Dendritic cell treated with granulocyte-macrophage colony-stimulating factor and Interleukin-4, amounts not matched to agents 40 ng/mL and 50 ng/mL, for 4 days (primary cell): ENCODE results near the gene IL1RAP.

Experiments used
- H3K27ac Mint-ChIP-seq: one replicate; pipeline ENCODE4 v1.8.0; 2022; ENCODE audit warnings: mild to moderate bottlenecking, mixed read lengths
- H3K27me3 Mint-ChIP-seq: one replicate; pipeline ENCODE4 v1.8.0; 2022; ENCODE audit warnings: mild to moderate bottlenecking, mixed read lengths
- H3K36me3 Mint-ChIP-seq: one replicate; pipeline ENCODE4 v1.8.0; 2022; ENCODE audit warnings: low read depth, mixed read lengths
- H3K4me1 Mint-ChIP-seq: one replicate; pipeline ENCODE4 v1.8.0; 2022; ENCODE audit warnings: low read depth, mixed read lengths
- H3K4me3 Mint-ChIP-seq: one replicate; pipeline ENCODE4 v1.8.0; 2022; ENCODE audit warnings: mild to moderate bottlenecking, moderate library complexity, mixed read lengths
- H3K9me3 Mint-ChIP-seq: one replicate; pipeline ENCODE4 v1.8.0; 2022; ENCODE audit warnings: mixed read lengths
- intact Hi-C: fragments of 100-400 bp; cut with micrococcal nuclease; formaldehyde crosslinking; loops from one replicate; pipeline ENCODE4 v1.15.0; 2022

Gene IL1RAP

DNA sequence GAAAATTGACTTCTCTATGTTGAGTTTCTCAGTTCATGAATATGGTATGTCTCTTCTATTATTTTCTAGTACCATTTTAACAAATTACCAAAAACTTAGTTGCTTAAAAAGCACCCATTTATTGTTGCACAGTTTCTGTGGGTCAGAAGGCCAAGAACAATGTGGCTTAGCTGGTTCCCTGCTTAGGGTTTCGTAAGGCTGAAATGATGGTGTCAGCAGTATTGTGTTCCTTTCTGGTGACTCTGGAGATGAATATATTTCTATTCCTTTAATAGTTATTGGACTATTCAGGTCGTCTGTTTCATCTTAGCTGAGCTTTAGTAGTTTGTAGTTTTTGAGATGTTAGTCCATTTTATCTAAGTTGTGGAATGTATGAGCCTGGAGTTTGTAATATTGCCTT is 44.9 kb downstream of the IL1RAP start:
- Mint-ChIP-seq H3K9me3 (no peaks in the 10 kb centered on the region), H3K27me3 (no peaks in the 10 kb centered on the region), H3K27ac (no peak overlapping the region), H3K36me3 (peaks cover 10% of the 10 kb centered on the region), H3K4me1 (no peaks in the 10 kb centered on the region), H3K4me3 (no peak overlapping the region)
- intact Hi-C loops = no loop called here

DNA sequence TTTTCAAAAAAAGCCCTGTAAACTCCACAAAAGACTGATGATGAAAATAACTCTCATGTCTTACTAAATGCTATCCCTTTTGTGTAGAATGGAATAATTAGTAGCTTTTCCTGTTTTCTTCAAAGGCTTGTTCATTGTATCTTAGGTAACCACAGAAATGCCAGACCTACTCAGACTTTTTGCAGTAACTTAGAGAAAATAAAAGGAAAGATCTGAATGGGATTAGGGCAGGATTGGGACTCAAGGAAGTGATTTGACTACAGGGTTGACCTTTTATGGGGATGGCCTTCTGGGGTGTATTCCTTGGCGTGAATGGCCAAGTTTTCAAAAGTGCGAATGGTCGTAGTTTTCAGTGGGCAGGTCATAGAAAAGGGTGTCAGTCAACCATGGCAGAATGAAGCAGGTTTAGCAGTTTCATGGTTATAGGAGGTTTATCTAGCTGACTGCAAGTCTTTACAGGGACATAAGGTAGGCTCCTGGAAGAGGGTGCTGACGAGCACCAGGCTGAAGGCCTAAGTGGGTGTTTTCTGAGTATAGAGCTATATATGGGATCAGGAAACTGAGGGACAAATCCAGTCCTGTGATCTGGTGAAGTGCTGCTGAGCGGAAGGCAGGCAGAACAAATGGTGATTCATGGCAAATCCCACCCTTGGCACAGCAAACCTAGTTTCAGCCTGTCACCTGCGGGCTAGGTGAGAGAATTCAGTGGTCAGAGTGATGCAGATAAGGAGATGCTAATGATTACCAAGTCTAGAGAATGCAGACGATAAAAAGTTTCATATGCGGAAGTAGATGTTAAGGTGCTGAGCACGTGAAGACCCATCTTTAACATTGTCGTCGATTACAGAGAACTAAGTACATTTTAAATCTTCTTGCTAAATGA is 46.4 kb downstream of the IL1RAP start:
- Mint-ChIP-seq H3K27me3 (no peaks in the 10 kb centered on the region), H3K4me3 (no peak overlapping the region), H3K9me3 (no peaks in the 10 kb centered on the region), H3K4me1 (no peaks in the 10 kb centered on the region), H3K27ac (no peak overlapping the region), H3K36me3 (peaks cover 10% of the 10 kb centered on the region)
- intact Hi-C loops = loop anchor here (10.0 kb wide), 1 partner anchor 45 kb away; the partner anchor contains the start of gene IL1RAP

DNA sequence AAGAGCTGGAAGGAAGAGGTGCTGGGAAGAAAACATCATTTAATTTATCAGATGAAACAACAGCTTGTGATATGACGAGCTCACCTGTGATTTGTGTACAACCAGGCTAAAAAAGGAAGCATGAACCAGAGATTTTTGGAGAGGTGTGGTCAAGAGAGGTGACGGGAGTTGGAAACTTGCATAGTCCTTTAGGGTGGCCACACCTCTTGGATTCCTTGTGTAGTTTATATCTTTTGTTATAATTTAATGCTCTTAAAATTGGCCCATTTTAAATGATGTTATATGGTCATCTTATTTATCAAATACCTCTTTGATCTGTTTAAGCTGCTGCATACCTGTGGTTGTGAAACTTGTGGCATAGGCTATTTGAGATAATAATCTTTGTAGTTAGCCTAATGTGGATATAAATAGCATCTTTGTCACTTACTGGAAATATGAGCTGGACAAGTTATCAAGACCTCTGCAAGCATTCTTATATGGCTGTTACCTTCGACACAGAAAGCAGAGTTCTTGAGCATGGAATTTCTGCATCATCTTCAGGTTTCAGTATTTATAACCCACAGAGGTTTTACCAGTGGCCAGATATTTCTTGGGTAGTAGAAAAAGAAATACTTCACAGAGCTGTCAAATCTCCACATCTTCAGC is 49.1 kb downstream of the IL1RAP start:
- H3K27ac Mint-ChIP-seq = no peak overlapping the region
- peaks cover 7% of the 10 kb centered on the region for H3K36me3 Mint-ChIP-seq
- H3K4me3 Mint-ChIP-seq = no peak overlapping the region
- peaks cover 9% of the 10 kb centered on the region for H3K9me3 Mint-ChIP-seq
- H3K27me3 Mint-ChIP-seq = no peaks in the 10 kb centered on the region
- intact Hi-C loops = loop anchor here (10.0 kb wide), 1 partner anchor 48 kb away; the partner anchor contains the start of gene IL1RAP
- H3K4me1 Mint-ChIP-seq = peaks cover 14% of the 10 kb centered on the region

DNA sequence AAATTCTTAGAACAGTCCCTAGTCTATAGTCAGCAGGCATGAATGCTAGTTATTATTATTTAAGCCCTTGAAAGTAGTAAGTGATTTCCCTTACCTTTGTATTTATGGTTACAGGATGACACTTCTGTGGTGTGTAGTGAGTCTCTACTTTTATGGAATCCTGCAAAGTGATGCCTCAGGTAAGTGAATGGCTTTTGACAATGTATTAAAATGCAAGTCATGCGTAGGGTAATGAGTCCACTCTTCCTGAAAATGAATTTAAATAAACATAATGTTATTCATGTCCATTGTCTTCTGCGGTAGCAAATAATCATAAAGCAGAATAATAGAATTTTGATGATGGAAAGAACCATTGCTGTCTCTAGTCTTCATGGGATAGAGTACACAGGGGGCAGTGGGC is 50.3 kb downstream of the IL1RAP start:
- Mint-ChIP-seq H3K36me3 (peaks cover 14% of the 10 kb centered on the region), H3K27ac (no peak overlapping the region), H3K4me3 (no peak overlapping the region), H3K4me1 (peaks cover 14% of the 10 kb centered on the region), H3K27me3 (no peaks in the 10 kb centered on the region), H3K9me3 (peaks cover 9% of the 10 kb centered on the region)
- intact Hi-C loops = loop anchor here (10.0 kb wide), 1 partner anchor 49 kb away; the partner anchor contains the start of gene IL1RAP

DNA sequence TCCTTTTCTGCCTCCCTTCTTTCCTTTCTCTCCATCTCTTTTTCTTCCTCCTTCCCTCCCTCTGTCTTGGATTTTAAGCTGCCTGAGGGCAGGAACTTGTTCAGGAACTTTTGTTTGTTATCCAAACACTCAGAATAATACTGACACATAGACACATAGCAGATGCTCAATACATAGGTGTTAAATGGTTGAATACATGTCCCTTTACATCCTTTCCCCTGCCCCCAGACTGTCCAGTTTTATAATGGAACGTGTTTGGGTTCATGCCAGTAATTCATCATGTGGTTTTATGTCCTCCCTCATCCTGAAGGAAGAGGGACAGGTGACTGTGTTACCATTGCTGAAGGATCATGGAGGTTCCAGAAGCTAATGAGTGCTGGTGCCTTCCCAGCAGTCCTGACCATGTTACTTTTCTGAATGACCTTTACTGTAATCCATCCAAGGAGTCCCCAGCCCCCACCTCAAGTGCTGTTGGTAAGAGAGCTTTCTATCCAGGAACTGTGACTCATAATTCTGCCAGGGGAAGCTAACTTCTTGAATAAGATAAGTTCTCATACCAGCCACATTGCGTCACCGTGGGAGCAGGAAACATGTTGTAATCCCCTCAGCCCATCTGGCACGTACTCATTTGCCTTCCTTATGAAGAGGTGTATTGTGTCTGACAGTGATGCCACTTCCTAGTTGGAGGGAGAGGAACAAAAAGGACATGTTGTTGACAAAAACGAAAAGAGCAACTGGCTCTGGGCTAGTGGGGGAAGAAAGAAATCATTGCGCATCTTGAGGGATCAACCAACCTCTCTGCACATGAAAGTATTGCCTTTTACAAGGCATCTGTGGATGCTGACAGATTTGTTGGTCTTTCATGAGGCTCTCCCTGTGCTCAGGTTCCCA is 52.4 kb downstream of the IL1RAP start:
- intact Hi-C loops = loop anchor here (10.0 kb wide), 1 partner anchor 51 kb away; the partner anchor contains the start of gene IL1RAP
- peaks cover 14% of the 10 kb centered on the region for H3K4me1 Mint-ChIP-seq
- H3K27ac Mint-ChIP-seq = peak overlapping the region; percentile 31
- peaks cover 14% of the 10 kb centered on the region for H3K36me3 Mint-ChIP-seq
- H3K9me3 Mint-ChIP-seq = peaks cover 9% of the 10 kb centered on the region
- H3K4me3 Mint-ChIP-seq = no peak overlapping the region
- H3K27me3 Mint-ChIP-seq = no peaks in the 10 kb centered on the region

DNA sequence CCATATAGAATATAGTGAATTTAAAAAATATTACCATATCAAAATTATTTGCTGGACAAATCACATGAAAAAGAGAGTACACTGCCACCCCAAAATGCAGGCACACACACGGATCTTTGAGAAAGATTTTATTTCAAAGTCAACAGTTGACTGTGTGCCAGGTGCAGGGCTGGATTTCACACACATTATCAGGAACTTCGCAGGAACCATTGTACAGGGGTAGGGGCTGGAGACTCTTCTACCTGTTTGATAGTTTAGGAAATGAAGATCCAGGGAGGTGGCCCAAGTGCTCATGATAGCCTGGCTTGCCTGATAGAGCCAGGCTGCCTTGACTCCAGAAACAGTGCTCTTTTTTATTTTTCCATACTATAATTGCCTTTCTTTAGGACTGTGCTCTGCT is 54.2 kb downstream of the IL1RAP start:
- H3K4me3 Mint-ChIP-seq = no peak overlapping the region
- peaks cover 20% of the 10 kb centered on the region for H3K36me3 Mint-ChIP-seq
- no peaks in the 10 kb centered on the region for H3K27me3 Mint-ChIP-seq
- H3K9me3 Mint-ChIP-seq = peaks cover 9% of the 10 kb centered on the region
- peaks cover 14% of the 10 kb centered on the region for H3K4me1 Mint-ChIP-seq
- no peak overlapping the region for H3K27ac Mint-ChIP-seq
- intact Hi-C loops = loop anchor here (10.0 kb wide), 1 partner anchor 53 kb away; the partner anchor contains the start of gene IL1RAP

DNA sequence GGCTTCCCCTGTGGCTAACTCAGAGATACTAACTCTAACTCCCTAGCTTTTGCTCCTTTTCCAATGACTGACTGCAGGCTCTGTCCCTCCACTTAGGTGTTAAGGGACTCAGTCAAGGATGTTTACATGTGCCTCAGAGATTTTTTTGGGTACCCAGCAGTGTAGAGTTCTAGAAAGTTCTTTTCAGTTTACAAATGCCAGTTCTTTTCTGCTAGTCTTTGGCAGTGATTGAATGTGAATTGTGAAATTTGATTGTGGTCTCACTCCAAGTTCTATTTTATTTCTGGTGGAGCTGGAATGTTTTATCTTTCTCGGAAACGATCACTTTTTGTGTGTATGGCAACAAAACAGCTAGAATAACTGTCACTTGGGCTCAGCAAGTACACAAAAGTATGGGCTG is 60.6 kb downstream of the IL1RAP start:
- no peak overlapping the region for H3K27ac Mint-ChIP-seq
- H3K4me1 Mint-ChIP-seq = peaks cover 7% of the 10 kb centered on the region
- H3K4me3 Mint-ChIP-seq = no peak overlapping the region
- intact Hi-C loops = no loop called here
- no peaks in the 10 kb centered on the region for H3K9me3 Mint-ChIP-seq
- H3K27me3 Mint-ChIP-seq = no peaks in the 10 kb centered on the region
- H3K36me3 Mint-ChIP-seq = peaks cover 6% of the 10 kb centered on the region

DNA sequence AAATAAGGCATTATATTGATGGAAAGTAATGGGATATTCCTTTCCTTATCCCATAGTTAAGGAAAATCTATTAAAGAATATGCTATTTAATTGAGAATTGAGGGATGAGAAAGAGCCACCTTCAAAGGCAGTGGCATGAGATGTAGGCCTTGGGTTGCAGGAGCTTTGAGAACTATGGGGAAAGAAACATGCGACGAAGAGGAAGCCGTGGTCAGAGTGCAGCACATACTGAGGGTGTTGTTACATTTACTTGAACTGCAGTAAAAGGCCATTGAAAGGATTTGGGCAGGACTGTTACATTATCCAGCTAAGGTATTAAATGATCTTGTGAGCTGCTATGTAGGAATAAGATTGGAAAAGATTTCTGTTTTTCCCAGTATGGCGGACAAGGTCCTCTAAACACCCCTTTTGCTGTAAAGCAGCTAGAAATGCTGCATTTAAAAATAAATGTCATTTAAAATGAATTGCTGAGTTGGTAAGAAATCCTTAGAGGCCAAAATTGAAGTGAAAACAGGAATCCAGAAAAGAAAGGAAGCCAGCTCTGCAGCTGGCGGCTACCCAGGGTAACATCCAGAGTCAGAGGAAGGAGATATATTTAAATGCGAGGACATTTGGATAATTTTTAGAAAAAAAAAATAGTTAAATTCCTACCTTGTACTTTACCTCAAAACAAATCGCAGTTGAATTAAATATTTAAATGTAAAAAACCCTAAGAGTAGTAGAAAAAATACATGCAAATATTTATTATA is 61.7 kb downstream of the IL1RAP start:
- Mint-ChIP-seq H3K4me1 (peaks cover 7% of the 10 kb centered on the region), H3K27me3 (no peaks in the 10 kb centered on the region), H3K36me3 (peaks cover 6% of the 10 kb centered on the region), H3K4me3 (no peak overlapping the region), H3K27ac (peak overlapping the region; percentile 39), H3K9me3 (no peaks in the 10 kb centered on the region)
- intact Hi-C loops = loop anchor here (5.0 kb wide), 1 partner anchor 37 kb away; no protein-coding TSS in a partner anchor

DNA sequence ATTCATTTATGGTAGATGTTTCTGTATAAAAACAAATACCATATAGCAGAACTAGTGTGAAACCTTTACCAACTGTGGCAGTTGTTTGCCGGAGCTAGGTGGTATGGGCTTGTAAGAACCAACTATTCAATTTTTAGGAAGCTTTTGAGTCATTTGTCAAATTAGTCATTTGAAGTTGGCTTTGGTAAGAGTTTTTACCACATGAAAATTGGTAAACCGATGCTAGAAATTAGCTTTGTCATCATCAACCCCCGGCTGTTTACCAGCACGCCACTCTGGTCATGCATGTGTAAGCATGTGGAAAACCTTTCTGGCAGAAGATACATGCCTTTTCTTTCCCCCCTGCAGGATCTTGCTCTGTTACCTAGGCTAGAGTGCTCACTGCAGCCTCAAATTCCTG is 63.3 kb downstream of the IL1RAP start:
- no peaks in the 10 kb centered on the region for H3K27me3 Mint-ChIP-seq
- no peak overlapping the region for H3K4me3 Mint-ChIP-seq

DNA sequence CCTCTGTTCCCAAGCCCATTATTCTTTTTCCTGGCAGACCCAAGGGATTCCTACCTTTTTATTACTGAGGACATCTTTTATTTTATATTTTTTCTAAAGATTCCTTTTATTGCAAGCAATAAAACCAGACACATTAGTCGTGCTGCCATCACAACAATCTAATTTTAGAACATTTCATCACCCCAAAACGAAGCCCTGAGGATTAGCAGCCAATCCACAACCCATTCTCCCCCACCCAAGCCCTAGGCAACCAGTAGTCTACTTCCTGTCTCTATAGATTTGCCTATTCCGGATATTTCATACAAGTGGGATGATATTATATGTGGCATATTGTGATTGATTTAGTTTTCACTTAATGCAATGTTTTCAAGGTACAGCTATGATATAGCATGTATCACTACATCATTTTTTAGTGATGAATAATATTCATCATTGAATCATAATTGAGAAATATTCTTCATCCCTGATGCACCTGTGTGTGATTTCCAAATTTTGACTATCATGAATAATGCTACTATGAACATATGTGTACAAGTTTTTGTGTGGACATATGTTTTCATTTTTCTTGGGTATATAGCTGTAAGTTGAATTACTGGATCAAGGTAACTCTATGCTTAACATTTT is 65.7 kb downstream of the IL1RAP start:
- H3K9me3 Mint-ChIP-seq = no peaks in the 10 kb centered on the region
- no peak overlapping the region for H3K27ac Mint-ChIP-seq
- no peak overlapping the region for H3K4me3 Mint-ChIP-seq
- intact Hi-C loops = loop anchor here (5.0 kb wide), 1 partner anchor 33 kb away; no protein-coding TSS in a partner anchor
- H3K36me3 Mint-ChIP-seq = peaks cover 9% of the 10 kb centered on the region
- H3K27me3 Mint-ChIP-seq = no peaks in the 10 kb centered on the region
- H3K4me1 Mint-ChIP-seq = peaks cover 7% of the 10 kb centered on the region

More for the DNA sequence above, 63.3 kb downstream of the IL1RAP start:
- Mint-ChIP-seq H3K4me1 (peaks cover 7% of the 10 kb centered on the region), H3K9me3 (no peaks in the 10 kb centered on the region), H3K27ac (no peak overlapping the region), H3K36me3 (peaks cover 3% of the 10 kb centered on the region)
- intact Hi-C loops = loop anchor here (5.0 kb wide), 1 partner anchor 35 kb away; no protein-coding TSS in a partner anchor

DNA sequence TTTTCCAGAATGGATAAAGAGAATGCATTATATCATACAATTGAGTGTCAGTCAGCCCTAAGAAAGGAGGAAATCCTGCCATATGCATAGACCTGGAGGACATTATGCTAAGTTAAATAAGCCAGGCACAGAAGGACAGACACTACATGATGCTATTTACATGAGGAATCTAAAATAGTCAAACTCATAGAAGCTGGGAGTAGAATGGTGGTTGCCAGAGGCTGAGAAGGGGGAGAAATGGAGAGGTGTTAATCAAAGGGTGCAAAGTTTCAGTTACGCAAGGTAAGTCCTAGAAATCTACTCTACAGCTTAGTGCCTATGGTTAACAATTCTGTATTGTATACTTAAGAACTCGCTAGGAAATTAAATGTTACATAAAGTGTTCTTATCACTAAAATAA is 66.5 kb downstream of the IL1RAP start:
- Mint-ChIP-seq H3K9me3 (no peaks in the 10 kb centered on the region), H3K27ac (no peak overlapping the region), H3K4me1 (peaks cover 10% of the 10 kb centered on the region), H3K27me3 (no peaks in the 10 kb centered on the region), H3K36me3 (peaks cover 9% of the 10 kb centered on the region), H3K4me3 (no peak overlapping the region)
- intact Hi-C loops = no loop called here

DNA sequence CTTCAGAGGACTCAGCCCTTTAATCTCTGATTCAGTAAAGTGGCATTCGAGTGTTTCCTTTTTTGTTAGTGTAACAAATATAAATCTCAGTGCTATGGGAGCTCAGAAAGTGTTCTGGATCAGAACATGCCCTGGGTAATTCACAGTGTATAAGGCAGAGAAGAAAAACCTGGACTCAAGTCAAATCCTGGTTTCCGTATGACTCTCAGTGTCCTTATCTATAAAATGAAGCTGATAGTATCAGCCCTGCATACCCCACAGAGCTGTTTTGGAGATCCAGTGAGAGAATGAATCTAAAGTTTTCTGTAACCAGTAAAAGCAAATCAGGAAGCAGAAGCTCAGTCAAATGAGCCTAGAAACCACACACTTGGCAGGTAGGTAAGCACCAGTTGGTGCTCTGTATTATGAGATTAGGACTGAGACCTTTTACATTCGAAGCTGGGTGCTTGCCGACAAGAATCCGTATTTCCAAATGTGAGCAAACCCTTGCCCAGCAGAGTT is 67.2 kb downstream of the IL1RAP start:
- Mint-ChIP-seq H3K36me3 (peaks cover 9% of the 10 kb centered on the region), H3K4me3 (no peak overlapping the region), H3K27ac (no peak overlapping the region), H3K4me1 (peaks cover 14% of the 10 kb centered on the region), H3K9me3 (no peaks in the 10 kb centered on the region), H3K27me3 (no peaks in the 10 kb centered on the region)
- intact Hi-C loops = no loop called here
